Measurements from ENCODE around the gene IL6ST.
"Not testable (repeated sequence)": the region's sequence is repeated elsewhere in the genome, so short reads cannot be mapped to it uniquely, and the experiment has no call there.

Gene IL6ST

GRCh38 chr5:55994495-55994997 is at the start of gene IL6ST:
TSS of gene IL6ST (minus strand) at chr5:55994963. CDS start at chr5:55976278, 18,685 bp downstream.
- no peak for DNase-seq

GRCh38 chr5:56039985-56040384 is 45.2 kb upstream of the IL6ST start:
- no peak for DNase-seq

- not testable (repeated sequence) for DNase-seq
These were observed 43.4 kb upstream of the IL6ST start for GRCh38 chr5:56038206-56038605.

GRCh38 chr5:56037531-56038010 is 42.8 kb upstream of the IL6ST start:
- no peak for DNase-seq

GRCh38 chr5:56035394-56035793 is 40.6 kb upstream of the IL6ST start:
- not testable (repeated sequence) for DNase-seq

- DNase-seq: not testable (repeated sequence)
These were observed 35.3 kb upstream of the IL6ST start for GRCh38 chr5:56029871-56030630.

GRCh38 chr5:56029457-56029856 is 34.7 kb upstream of the IL6ST start:
- DNase-seq: no peak

GRCh38 chr5:56028708-56029107 is 33.9 kb upstream of the IL6ST start:
- DNase-seq: no peak

- peak; percentile 84 for DNase-seq
These were observed 32.1 kb upstream of the IL6ST start for GRCh38 chr5:56026863-56027300.

GRCh38 chr5:56025151-56025885 is 30.6 kb upstream of the IL6ST start:
- no peak for DNase-seq

GRCh38 chr5:56024810-56025150 is 30.0 kb upstream of the IL6ST start:
- DNase-seq: no peak

- DNase-seq: no peak
These were observed 28.5 kb upstream of the IL6ST start for GRCh38 chr5:56023296-56023695.

GRCh38 chr5:56019306-56020272 is 24.8 kb upstream of the IL6ST start:
- DNase-seq: peak; percentile 24

- DNase-seq: no peak
These were observed 24.1 kb upstream of the IL6ST start for GRCh38 chr5:56018832-56019231.

GRCh38 chr5:56014701-56015100 is 19.9 kb upstream of the IL6ST start:
- not testable (repeated sequence) for DNase-seq

GRCh38 chr5:56013939-56014338 is 19.2 kb upstream of the IL6ST start:
- DNase-seq: not testable (repeated sequence)

- peak; percentile 81 for DNase-seq
These were observed 17.7 kb upstream of the IL6ST start for GRCh38 chr5:56012281-56012963.

- peak; percentile 62 for DNase-seq
These were observed 17.1 kb upstream of the IL6ST start for GRCh38 chr5:56011835-56012234.

- no peak for DNase-seq
These were observed 15.7 kb upstream of the IL6ST start for GRCh38 chr5:56010431-56010830.

- DNase-seq: no peak
These were observed 11.8 kb upstream of the IL6ST start for GRCh38 chr5:56006600-56006999.

- no peak for DNase-seq
These were observed 11.3 kb upstream of the IL6ST start for GRCh38 chr5:56006094-56006493.

- DNase-seq: no peak
These were observed 10.1 kb upstream of the IL6ST start for GRCh38 chr5:56004874-56005273.

All from activated CD4-positive, alpha-beta T cell treated with anti-CD3 and anti-CD28 coated beads, Interleukin-2, amount 50 U/mL, for 16 hours (primary cell).